Memory B cell (primary cell): ENCODE measurements around the gene CNOT4.

ENCODE experiments used
- ATAC-seq: fragments of 150-1000 bp; cut with Tn5 transposase; 2 replicates; pipeline ENCODE4 v1.10.0; 2021; ENCODE audit warnings: low read depth, mild to moderate bottlenecking, moderate library complexity
- DNase-seq, 2 donors: peaks; one replicate each; pipeline ENCODE4 v3.0.0; 2022; ENCODE audit warnings: low spot score in 2 of 2
- H3K27ac Mint-ChIP-seq: one replicate; pipeline ENCODE4 v1.8.0; 2022; ENCODE audit warnings: mild to moderate bottlenecking, moderate library complexity, mixed read lengths
- H3K27me3 Mint-ChIP-seq: one replicate; pipeline ENCODE4 v1.8.0; 2022; ENCODE audit warnings: mixed read lengths
- H3K36me3 Mint-ChIP-seq: one replicate; pipeline ENCODE4 v1.8.0; 2022; ENCODE audit warnings: mild to moderate bottlenecking, mixed read lengths
- H3K4me1 Mint-ChIP-seq: one replicate; pipeline ENCODE4 v1.8.0; 2022; ENCODE audit warnings: mixed read lengths
- H3K4me3 Mint-ChIP-seq: one replicate; pipeline ENCODE4 v1.8.0; 2022; ENCODE audit warnings: mild to moderate bottlenecking, moderate library complexity, mixed read lengths
- H3K9me3 Mint-ChIP-seq: one replicate; pipeline ENCODE4 v1.8.0; 2022; ENCODE audit warnings: mixed read lengths

The CNOT4 gene

DNA sequence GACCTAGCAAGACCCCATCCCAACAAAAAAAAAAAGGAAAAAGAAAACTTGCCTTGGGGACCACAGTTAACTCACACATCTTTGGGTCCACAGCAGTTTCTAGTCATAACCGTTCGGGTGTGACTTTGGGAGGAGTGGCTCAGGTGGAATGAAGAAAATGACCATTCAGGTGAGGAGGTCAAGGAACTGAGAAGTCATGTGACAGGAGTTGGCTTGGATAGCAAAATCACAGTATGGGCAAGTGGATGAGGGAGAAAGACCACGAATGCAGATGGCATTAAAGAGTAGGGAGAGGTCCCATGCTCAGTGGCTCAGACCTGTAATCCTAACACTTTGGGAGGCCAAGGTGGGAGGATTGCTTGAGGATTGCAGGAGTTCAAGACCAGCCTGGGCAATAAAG is 17.1 kb upstream of the CNOT4 start:
- ATAC-seq (no peak), DNase-seq (no peak)
- Mint-ChIP-seq H3K4me3 (no peak overlapping the region), H3K4me1 (no peaks in the 10 kb centered on the region), H3K27ac (no peak overlapping the region), H3K36me3 (peaks cover 1% of the 10 kb centered on the region), H3K9me3 (peaks cover 5% of the 10 kb centered on the region), H3K27me3 (peaks cover 2% of the 10 kb centered on the region)

DNA sequence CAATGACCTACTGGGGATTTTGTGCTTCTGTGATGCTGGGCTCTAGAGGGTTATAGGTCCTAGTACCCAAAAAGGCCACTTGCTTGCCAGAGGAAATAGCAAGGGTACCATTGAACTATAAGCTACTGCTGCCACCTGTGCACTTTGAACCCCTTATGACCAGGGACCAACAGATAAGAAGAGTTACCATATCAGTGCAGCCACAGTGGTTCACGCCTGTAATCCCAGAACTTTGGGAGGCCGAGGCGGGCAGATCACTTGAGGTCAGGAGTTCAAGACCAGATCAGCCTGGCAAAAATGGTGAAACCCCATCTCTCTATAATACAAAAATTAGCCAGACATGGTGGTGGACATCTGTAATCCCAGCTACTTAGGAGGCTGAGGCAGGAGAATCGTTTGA is 15.5 kb upstream of the CNOT4 start:
- no peak overlapping the region for H3K4me3 Mint-ChIP-seq
- peaks cover 1% of the 10 kb centered on the region for H3K36me3 Mint-ChIP-seq
- no peaks in the 10 kb centered on the region for H3K4me1 Mint-ChIP-seq
- no peak overlapping the region for H3K27ac Mint-ChIP-seq
- peaks cover 5% of the 10 kb centered on the region for H3K9me3 Mint-ChIP-seq
- no peaks in the 10 kb centered on the region for H3K27me3 Mint-ChIP-seq
- ATAC-seq = no peak
- no peak for DNase-seq

DNA sequence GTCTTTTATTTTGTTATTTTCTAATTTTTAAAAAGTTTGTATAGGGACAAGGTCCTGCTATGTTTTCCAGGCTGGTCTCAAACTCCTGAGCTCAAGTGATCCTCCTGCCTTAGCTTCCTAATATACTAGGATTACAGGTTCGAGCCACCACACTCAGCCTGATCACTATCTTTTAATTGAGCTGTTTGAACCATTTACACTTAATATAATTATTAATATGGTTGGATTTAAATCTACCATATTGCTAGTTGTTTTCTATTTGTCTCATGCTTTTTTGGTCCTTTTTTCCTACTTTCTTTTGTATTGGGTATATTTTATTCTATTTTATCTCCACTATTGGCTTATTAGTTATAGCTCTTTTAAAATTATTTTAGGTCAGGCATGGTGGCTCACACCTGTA is 13.2 kb upstream of the CNOT4 start:
- Mint-ChIP-seq H3K4me3 (no peak overlapping the region), H3K36me3 (peaks cover 1% of the 10 kb centered on the region), H3K27ac (no peak overlapping the region), H3K4me1 (no peaks in the 10 kb centered on the region), H3K27me3 (no peaks in the 10 kb centered on the region), H3K9me3 (peaks cover 5% of the 10 kb centered on the region)
- DNase-seq (no peak), ATAC-seq (no peak)

DNA sequence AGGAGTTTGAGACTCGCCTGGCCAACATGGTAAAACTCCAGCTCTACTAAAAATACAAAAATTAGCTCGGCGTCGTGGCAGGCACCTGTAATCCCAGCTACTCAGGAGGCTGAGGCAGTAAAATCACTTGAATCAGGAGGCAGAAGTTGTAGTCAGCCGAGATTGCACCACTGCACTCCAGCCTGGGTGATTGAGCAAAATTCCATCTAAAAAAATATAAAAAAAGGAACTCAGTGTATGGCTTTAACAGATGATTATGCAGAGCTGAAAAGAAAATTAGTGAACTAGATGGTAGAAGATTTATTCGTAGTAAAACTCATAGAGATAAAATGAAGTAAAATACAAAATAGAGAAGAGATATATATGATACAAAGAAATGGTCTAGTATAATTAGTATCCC is 12.6 kb upstream of the CNOT4 start:
- Mint-ChIP-seq H3K9me3 (peaks cover 5% of the 10 kb centered on the region), H3K4me1 (no peaks in the 10 kb centered on the region), H3K27ac (no peak overlapping the region), H3K27me3 (no peaks in the 10 kb centered on the region), H3K4me3 (no peak overlapping the region), H3K36me3 (peaks cover 1% of the 10 kb centered on the region)
- no peak for DNase-seq
- ATAC-seq = no peak

DNA sequence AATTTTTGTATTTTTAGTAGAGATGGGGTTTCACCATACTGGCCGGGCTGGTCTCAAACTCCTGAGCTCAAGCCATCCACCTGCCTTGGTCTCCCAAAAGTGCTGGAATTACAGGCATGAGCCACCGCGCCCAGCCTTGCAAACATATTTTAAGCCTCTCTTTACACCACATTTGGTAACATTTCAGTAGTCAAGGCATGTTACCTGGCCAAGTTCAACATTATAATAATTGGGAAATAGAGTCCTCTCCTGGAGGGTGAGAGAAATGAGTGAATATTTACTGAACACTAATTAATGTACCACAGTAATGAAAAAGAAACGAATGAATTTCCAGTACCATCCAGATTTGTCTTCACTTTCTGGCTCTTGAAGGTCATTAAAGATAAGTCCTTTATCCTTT is 10.0 kb upstream of the CNOT4 start:
- DNase-seq = no peak
- Mint-ChIP-seq H3K4me1 (no peaks in the 10 kb centered on the region), H3K4me3 (no peak overlapping the region), H3K9me3 (peaks cover 5% of the 10 kb centered on the region), H3K36me3 (peaks cover 1% of the 10 kb centered on the region), H3K27ac (no peak overlapping the region), H3K27me3 (peaks cover 1% of the 10 kb centered on the region)
- ATAC-seq = no peak

DNA sequence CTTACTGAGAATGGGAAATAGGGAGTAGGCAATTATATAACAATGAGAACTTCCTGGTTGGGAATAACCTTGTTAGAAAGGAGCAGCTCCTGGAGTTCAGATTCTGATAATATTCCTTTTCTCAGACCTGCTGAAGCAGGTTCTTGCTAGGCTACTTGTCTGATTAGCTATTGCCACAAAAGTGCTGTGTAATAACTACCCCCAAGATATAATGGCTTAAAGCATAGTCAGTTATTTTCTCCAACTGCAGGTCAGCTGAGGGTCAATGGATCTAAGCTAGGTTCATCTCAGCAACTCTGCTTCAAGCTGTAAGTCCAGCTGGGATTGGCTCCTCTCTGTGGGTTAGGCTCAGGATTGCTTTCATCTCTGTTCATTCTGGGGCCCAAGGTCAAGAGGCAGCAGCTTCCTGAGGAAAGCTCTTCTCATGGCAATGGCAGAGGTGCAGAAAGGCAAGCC is 9.4 kb upstream of the CNOT4 start:
- H3K27ac Mint-ChIP-seq = no peak overlapping the region
- no peaks in the 10 kb centered on the region for H3K4me1 Mint-ChIP-seq
- H3K4me3 Mint-ChIP-seq = no peak overlapping the region
- peaks cover 1% of the 10 kb centered on the region for H3K36me3 Mint-ChIP-seq
- H3K27me3 Mint-ChIP-seq = peaks cover 1% of the 10 kb centered on the region
- ATAC-seq = no peak
- no peak for DNase-seq
- H3K9me3 Mint-ChIP-seq = peaks cover 5% of the 10 kb centered on the region

DNA sequence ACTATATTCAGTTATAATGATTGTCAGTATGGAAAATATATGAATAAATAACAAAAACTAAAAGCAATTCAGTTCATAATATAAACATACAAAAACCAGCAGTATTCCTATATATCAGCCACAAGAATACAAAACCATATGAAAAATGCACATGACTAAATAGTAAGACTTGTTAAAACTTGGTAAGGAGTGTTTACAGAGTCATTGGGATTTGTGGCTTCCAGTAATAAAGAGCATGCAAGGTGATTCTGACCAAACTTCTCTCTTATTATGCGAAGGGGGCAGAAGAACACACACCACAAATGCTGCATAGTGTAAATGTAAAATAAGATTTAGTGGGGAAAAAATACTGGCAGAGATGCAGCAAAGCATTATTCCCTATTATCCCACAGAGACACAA is 8.8 kb upstream of the CNOT4 start:
- H3K27me3 Mint-ChIP-seq = peaks cover 1% of the 10 kb centered on the region
- peaks cover 4% of the 10 kb centered on the region for H3K9me3 Mint-ChIP-seq
- no peak overlapping the region for H3K4me3 Mint-ChIP-seq
- ATAC-seq = no peak
- no peak for DNase-seq
- H3K36me3 Mint-ChIP-seq = peaks cover under 1% of the 10 kb centered on the region
- H3K4me1 Mint-ChIP-seq = no peaks in the 10 kb centered on the region
- H3K27ac Mint-ChIP-seq = no peak overlapping the region

DNA sequence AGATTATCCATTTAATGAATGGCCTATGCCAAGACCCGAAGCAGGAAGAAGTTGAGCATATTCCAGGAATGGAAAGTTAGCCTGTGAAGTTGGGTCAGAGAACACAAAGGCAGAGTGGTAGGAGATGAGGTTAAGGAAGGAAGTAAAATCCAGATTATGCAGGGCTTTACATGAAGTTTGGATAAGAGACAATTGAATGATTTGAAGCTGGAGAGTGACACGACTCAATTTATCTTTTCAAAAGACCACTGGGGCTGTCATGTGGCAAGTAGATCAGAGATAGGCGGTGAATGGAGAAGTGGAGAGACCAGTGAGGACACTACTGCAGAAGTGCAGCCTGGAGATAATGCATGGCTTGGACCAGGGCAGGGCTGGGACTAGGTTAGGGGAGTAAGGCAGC is 7.2 kb upstream of the CNOT4 start:
- H3K9me3 Mint-ChIP-seq = no peaks in the 10 kb centered on the region
- no peak overlapping the region for H3K27ac Mint-ChIP-seq
- H3K27me3 Mint-ChIP-seq = peaks cover 1% of the 10 kb centered on the region
- no peak for DNase-seq
- H3K36me3 Mint-ChIP-seq = no peaks in the 10 kb centered on the region
- H3K4me3 Mint-ChIP-seq = no peak overlapping the region
- no peaks in the 10 kb centered on the region for H3K4me1 Mint-ChIP-seq
- ATAC-seq = no peak

DNA sequence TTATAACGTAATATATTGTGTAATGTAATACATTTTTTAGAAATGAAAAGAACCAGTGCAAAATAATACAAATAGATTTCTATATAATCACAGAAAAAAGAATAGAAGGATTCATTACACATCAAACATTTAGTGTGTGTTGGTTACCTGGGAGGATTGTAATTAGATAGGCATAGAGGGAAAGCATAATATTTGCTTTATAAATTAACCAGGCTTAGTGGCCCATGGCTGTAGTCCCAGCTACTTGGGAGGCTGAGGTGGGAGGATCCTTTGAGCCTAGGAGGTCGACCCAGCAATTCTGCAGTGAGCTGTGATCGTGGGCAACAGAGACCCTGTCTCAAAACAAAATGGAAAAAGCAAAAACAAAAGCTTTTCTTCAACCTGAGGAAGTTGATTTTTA is 5.0 kb upstream of the CNOT4 start:
- Mint-ChIP-seq H3K4me1 (no peaks in the 10 kb centered on the region), H3K4me3 (no peak overlapping the region), H3K9me3 (no peaks in the 10 kb centered on the region), H3K36me3 (no peaks in the 10 kb centered on the region), H3K27ac (no peak overlapping the region), H3K27me3 (peaks cover 1% of the 10 kb centered on the region)
- DNase-seq = no peak
- ATAC-seq = no peak

DNA sequence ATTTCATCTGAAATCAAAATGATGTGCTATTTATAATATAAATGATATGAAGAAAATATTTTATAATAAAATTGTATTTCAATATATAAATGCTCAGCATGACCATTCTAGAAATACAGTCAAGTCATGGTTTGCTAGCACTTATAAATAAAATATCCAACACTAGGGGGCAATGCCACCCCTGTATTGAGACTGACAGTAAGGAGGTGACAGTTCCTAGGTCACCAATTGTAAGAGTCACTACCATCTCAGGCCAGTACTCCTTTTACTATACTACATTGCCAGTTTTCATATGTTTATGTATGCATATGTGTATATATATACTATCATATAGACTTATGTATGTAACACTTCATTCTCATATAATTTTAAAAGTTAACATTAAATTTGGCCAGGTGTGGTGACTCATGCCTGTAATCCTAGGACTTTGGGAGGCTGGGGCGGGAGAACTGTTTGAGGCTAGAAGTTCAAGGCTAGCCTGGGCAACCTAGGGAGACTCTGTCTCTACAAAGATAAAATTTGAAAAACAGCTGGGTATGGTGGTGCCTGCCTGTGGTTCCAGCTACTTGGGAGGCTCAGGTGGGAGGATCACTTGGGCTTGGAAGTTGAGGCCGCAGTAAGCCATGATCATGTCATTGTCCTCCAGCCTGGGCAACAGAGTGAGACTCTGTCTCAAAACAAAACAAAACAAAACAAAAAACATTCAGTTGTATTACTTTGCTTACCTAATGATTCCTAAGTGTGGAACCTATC is 2.4 kb upstream of the CNOT4 start:
- H3K9me3 Mint-ChIP-seq = no peaks in the 10 kb centered on the region
- no peak overlapping the region for H3K27ac Mint-ChIP-seq
- peaks cover 3% of the 10 kb centered on the region for H3K4me1 Mint-ChIP-seq
- DNase-seq = peak in 1 of 2 donors; percentile 62
- no peaks in the 10 kb centered on the region for H3K36me3 Mint-ChIP-seq
- peak; percentile 20 for ATAC-seq
- H3K27me3 Mint-ChIP-seq = peaks cover 1% of the 10 kb centered on the region
- no peak overlapping the region for H3K4me3 Mint-ChIP-seq

DNA sequence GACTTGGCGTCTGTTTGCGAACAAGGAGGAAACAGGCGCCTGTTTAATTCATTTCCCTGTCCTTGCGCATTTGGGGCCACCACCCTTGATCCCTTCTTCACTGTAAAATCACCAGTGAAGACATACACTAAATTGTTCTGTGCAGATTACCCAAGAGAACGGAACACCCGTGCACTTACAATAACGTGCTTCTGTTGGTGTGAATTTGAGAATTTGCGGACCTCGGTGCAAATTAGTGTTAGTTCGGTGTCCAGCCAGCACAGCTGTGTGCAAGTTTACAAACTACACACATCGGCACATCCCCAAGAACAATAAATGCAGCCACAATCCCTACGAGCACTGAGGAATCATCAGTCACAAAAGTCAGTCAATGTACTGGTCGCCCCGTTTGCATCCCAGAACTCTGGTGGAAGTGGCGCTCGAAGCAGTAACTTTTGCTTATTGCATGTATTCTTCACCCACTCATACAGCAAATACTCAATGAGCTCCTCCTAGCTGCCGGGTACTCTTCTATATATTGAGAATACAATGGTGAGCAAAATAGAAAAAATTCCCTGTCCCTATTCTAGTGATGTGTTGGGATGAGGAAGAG is 786 bp upstream of the CNOT4 start:
- Mint-ChIP-seq H3K4me1 (peaks cover 3% of the 10 kb centered on the region), H3K9me3 (no peaks in the 10 kb centered on the region), H3K36me3 (no peaks in the 10 kb centered on the region), H3K27me3 (no peaks in the 10 kb centered on the region), H3K4me3 (no peak overlapping the region), H3K27ac (no peak overlapping the region)
- ATAC-seq (no peak), DNase-seq (no peak)

DNA sequence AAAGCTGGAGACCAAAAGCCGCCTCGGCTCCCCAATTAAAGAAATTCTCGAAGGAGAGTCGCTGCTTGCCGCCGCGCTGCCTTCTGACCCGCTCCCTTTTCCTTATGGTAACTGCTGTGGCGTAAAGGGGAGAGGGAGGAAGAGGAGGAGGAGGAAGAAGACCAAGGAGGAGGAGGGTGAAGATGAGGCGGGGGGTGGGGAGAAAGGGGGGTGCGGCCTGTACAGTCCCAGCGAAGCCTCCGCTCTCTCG is 388 bp downstream of the CNOT4 start:
- Mint-ChIP-seq H3K36me3 (no peaks in the 10 kb centered on the region), H3K4me3 (no peak overlapping the region), H3K4me1 (peaks cover 3% of the 10 kb centered on the region), H3K9me3 (no peaks in the 10 kb centered on the region), H3K27me3 (no peaks in the 10 kb centered on the region), H3K27ac (no peak overlapping the region)
- DNase-seq = no peak
- ATAC-seq = no peak

DNA sequence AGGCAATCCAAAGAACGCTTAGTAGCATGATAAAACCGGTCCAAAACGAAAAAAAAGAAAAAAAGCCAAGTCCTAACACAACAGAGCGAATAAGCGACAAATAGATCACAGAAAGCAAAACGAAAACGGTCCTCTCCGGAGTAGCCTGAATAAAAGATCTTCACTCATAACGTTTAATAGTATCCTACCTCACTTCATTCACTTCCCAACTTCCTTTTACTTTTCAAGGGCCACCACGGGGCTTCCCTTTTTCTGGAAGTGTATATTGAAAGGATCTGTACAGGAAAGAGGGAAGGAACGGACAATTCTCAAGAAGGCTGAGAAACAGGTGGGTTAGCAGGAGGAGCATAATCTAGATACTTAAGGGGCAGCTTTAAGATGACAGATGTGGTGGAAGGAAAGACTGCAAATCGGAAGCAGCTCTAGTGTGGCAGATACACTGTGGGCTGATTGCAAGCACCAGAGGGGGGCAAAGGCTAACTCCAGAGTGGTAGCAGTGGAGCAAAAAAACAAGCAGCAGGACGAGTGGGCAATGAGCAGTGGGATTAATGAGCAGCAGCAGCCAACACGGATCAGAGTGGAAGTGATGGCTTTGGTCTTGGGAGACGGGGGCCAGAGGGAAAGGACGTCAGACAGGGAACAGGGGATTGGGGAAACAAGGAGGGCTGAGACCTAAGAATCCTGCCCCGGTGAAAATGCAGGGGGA is 866 bp downstream of the CNOT4 start:
- no peaks in the 10 kb centered on the region for H3K36me3 Mint-ChIP-seq
- ATAC-seq (no peak), DNase-seq (peak; percentile 9 to 16)
- no peaks in the 10 kb centered on the region for H3K9me3 Mint-ChIP-seq
- H3K27me3 Mint-ChIP-seq = no peaks in the 10 kb centered on the region
- peaks cover 4% of the 10 kb centered on the region for H3K4me1 Mint-ChIP-seq
- no peak overlapping the region for H3K27ac Mint-ChIP-seq
- no peak overlapping the region for H3K4me3 Mint-ChIP-seq

DNA sequence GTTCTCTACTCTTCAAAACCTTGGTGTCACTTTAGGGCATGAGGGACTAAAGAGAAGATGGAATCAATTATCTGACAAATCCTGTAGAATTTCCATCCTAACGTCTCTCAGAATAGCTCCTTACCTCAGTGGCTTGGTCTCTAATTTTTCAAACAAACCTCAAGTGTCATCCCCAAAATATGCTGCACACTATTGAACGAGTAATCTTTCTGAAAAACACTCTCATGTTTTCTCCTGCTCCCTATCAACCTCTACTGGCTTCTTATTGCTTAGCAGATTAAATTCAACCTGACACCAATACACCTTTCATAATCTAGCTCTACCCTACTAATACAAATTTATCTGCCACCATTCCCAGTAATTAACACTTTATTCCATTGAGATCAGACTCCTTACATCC is 8.5 kb downstream of the CNOT4 start:
- Mint-ChIP-seq H3K4me3 (no peak overlapping the region), H3K9me3 (no peaks in the 10 kb centered on the region), H3K27ac (peak overlapping the region; percentile 6), H3K27me3 (no peaks in the 10 kb centered on the region), H3K4me1 (peaks cover 27% of the 10 kb centered on the region), H3K36me3 (peaks cover 4% of the 10 kb centered on the region)
- ATAC-seq (no peak), DNase-seq (no peak)

DNA sequence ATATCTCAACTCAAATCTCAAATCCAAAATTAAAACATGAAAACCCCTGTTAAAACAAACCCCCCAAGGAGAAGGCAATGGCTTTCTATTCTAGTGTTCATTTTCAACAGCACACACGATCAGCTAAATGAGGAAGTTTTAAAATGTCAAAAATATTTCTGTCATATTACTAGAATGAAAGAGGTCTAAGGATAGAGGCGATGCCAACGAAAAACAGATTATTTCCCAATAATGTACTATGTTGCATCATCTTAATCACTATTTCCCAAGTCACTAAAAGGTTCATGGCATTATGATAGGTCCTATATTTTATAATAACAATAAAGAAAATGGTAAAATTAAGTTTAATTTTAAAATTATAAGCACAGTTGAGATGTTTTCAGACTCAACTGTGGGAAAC is 10.1 kb downstream of the CNOT4 start:
- ATAC-seq (no peak), DNase-seq (no peak)
- H3K36me3 Mint-ChIP-seq = peaks cover 4% of the 10 kb centered on the region
- H3K27ac Mint-ChIP-seq = peak overlapping the region; percentile 70
- H3K4me1 Mint-ChIP-seq = peaks cover 30% of the 10 kb centered on the region
- no peak overlapping the region for H3K4me3 Mint-ChIP-seq
- H3K27me3 Mint-ChIP-seq = no peaks in the 10 kb centered on the region
- no peaks in the 10 kb centered on the region for H3K9me3 Mint-ChIP-seq
